Measurements from ENCODE around the gene TTC9. TPM values are rescaled to one million over a fixed set of nuclear protein-coding genes. Genes with fewer than 3 reads are reported as not detected.

The TTC9 gene
- total RNA-seq, 1 experiment from 2014 or later, result 26.2 TPM

DNA sequence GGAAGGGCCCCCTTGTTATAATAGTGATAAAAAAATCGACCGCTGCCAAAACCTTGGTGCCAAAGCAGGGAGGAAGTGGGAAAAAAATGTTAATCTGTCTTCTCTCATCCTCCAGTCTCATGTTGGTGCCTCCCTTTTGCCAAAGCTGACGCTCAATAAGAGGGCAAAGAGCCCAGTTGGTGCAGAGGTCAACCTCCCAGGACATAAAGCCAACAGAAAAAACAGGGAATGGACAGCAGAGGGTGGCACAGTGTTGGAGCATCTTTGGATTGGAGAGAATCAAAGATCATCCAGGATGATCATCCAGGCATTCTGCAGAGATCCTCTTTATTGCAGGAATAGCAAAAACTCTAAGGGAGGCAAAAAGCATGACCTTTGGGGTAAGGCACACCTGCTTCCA lies 9.8 kb upstream of the TTC9 start:
- peaks cover 29% of the 10 kb centered on the region for H3K36me3 Mint-ChIP-seq
- no peak for ATAC-seq
- POLR2A ChIA-PET, result no interaction called here

DNA sequence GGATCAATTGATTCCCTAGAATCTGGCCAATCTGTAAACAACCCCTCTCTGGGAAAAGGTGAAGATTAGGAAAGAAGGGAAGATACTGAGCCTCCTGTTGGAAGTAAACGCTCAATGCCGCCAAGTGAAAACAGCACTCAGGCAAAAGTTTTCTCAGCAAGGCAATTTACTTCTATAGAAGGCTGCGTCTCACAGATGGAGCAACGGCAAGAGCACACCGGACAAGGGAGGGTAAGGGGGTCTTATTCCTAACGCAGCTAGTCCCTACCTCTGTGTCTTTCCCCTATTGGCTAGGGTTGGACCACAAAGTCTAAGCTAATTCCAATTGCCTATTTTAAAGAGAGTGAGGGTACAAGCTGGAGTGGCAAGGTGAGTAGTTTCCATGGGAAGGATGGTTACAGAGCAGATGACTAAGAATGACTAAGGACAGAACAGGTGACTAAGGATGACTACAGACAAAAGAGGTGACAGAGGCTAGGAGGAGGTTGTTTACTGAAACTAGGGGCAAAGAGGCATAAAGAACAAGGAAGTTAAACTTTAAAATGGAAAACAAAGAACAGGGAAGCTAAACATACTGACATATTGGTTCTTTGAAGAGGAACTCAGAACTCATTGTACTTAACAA lies 5.6 kb upstream of the TTC9 start:
- Mint-ChIP-seq H3K4me1 (peaks cover 14% of the 10 kb centered on the region), H3K27me3 (ENCODE audit: low read depth) (no peaks in the 10 kb centered on the region), H3K36me3 (peaks cover 16% of the 10 kb centered on the region), H3K4me3 (no peak overlapping the region), H3K27ac (no peak overlapping the region), H3K9me3 (peaks cover 13% of the 10 kb centered on the region)
- POLR2A ChIA-PET, result interaction anchor here (0.7 kb wide), 2 partner anchors 8 to 31 kb away, joined by 4 to 6 read pairs; no protein-coding TSS in a partner anchor
- DNase-seq (ENCODE audit: low spot score), result no peak
- no peak for ATAC-seq
- CTCF ChIA-PET, result interaction anchor here (0.7 kb wide), 1 partner anchor 16 kb away, joined by 3 read pairs; no protein-coding TSS in a partner anchor
- TF ChIP-seq, protein P1, sequence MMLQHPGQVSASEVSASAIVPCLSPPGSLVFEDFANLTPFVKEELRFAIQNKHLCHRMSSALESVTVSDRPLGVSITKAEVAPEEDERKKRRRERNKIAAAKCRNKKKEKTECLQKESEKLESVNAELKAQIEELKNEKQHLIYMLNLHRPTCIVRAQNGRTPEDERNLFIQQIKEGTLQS (CRISPR knock-in tag; conservative IDR thresholded peaks at IDR 0.05), result no peak
- TF ChIP-seq, protein P2, sequence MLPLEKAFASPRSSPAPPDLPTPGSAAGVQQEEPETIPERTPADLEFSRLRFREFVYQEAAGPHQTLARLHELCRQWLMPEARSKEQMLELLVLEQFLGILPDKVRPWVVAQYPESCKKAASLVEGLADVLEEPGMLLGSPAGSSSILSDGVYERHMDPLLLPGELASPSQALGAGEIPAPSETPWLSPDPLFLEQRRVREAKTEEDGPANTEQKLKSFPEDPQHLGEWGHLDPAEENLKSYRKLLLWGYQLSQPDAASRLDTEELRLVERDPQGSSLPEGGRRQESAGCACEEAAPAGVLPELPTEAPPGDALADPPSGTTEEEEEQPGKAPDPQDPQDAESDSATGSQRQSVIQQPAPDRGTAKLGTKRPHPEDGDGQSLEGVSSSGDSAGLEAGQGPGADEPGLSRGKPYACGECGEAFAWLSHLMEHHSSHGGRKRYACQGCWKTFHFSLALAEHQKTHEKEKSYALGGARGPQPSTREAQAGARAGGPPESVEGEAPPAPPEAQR (CRISPR knock-in tag; IDR thresholded peaks at IDR 0.05), result no peak
- TF ChIP-seq, protein P3, sequence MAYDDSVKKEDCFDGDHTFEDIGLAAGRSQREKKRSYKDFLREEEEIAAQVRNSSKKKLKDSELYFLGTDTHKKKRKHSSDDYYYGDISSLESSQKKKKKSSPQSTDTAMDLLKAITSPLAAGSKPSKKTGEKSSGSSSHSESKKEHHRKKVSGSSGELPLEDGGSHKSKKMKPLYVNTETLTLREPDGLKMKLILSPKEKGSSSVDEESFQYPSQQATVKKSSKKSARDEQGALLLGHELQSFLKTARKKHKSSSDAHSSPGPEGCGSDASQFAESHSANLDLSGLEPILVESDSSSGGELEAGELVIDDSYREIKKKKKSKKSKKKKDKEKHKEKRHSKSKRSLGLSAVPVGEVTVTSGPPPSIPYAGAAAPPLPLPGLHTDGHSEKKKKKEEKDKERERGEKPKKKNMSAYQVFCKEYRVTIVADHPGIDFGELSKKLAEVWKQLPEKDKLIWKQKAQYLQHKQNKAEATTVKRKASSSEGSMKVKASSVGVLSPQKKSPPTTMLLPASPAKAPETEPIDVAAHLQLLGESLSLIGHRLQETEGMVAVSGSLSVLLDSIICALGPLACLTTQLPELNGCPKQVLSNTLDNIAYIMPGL (CRISPR knock-in tag; IDR thresholded peaks at IDR 0.05), result no peak
- TF ChIP-seq, protein P4, sequence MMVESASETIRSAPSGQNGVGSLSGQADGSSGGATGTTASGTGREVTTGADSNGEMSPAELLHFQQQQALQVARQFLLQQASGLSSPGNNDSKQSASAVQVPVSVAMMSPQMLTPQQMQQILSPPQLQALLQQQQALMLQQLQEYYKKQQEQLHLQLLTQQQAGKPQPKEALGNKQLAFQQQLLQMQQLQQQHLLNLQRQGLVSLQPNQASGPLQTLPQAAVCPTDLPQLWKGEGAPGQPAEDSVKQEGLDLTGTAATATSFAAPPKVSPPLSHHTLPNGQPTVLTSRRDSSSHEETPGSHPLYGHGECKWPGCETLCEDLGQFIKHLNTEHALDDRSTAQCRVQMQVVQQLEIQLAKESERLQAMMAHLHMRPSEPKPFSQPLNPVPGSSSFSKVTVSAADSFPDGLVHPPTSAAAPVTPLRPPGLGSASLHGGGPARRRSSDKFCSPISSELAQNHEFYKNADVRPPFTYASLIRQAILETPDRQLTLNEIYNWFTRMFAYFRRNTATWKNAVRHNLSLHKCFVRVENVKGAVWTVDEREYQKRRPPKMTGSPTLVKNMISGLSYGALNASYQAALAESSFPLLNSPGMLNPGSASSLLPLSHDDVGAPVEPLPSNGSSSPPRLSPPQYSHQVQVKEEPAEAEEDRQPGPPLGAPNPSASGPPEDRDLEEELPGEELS (CRISPR knock-in tag; IDR thresholded peaks at IDR 0.05), result no peak
- TF ChIP-seq, protein P5, sequence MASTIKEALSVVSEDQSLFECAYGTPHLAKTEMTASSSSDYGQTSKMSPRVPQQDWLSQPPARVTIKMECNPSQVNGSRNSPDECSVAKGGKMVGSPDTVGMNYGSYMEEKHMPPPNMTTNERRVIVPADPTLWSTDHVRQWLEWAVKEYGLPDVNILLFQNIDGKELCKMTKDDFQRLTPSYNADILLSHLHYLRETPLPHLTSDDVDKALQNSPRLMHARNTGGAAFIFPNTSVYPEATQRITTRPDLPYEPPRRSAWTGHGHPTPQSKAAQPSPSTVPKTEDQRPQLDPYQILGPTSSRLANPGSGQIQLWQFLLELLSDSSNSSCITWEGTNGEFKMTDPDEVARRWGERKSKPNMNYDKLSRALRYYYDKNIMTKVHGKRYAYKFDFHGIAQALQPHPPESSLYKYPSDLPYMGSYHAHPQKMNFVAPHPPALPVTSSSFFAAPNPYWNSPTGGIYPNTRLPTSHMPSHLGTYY (CRISPR knock-in tag; IDR thresholded peaks at IDR 0.05), result no peak
- TF ChIP-seq RELA (CRISPR knock-in tag; IDR thresholded peaks at IDR 0.05; ENCODE audit: borderline replicate concordance), result no peak
- TF ChIP-seq SMAD4 (CRISPR knock-in tag; IDR thresholded peaks at IDR 0.05), result no peak
- TF ChIP-seq, protein P6, sequence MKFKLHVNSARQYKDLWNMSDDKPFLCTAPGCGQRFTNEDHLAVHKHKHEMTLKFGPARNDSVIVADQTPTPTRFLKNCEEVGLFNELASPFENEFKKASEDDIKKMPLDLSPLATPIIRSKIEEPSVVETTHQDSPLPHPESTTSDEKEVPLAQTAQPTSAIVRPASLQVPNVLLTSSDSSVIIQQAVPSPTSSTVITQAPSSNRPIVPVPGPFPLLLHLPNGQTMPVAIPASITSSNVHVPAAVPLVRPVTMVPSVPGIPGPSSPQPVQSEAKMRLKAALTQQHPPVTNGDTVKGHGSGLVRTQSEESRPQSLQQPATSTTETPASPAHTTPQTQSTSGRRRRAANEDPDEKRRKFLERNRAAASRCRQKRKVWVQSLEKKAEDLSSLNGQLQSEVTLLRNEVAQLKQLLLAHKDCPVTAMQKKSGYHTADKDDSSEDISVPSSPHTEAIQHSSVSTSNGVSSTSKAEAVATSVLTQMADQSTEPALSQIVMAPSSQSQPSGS (CRISPR knock-in tag; IDR thresholded peaks at IDR 0.05; ENCODE audit: borderline replicate concordance, low read depth), result no peak
- TF ChIP-seq, protein P7, sequence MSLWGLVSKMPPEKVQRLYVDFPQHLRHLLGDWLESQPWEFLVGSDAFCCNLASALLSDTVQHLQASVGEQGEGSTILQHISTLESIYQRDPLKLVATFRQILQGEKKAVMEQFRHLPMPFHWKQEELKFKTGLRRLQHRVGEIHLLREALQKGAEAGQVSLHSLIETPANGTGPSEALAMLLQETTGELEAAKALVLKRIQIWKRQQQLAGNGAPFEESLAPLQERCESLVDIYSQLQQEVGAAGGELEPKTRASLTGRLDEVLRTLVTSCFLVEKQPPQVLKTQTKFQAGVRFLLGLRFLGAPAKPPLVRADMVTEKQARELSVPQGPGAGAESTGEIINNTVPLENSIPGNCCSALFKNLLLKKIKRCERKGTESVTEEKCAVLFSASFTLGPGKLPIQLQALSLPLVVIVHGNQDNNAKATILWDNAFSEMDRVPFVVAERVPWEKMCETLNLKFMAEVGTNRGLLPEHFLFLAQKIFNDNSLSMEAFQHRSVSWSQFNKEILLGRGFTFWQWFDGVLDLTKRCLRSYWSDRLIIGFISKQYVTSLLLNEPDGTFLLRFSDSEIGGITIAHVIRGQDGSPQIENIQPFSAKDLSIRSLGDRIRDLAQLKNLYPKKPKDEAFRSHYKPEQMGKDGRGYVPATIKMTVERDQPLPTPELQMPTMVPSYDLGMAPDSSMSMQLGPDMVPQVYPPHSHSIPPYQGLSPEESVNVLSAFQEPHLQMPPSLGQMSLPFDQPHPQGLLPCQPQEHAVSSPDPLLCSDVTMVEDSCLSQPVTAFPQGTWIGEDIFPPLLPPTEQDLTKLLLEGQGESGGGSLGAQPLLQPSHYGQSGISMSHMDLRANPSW (CRISPR knock-in tag; conservative IDR thresholded peaks at IDR 0.05; ENCODE audit: low read depth), result no peak
- TF ChIP-seq HMGA2 (CRISPR knock-in tag; IDR thresholded peaks at IDR 0.05), result no peak
- TF ChIP-seq, protein P8, sequence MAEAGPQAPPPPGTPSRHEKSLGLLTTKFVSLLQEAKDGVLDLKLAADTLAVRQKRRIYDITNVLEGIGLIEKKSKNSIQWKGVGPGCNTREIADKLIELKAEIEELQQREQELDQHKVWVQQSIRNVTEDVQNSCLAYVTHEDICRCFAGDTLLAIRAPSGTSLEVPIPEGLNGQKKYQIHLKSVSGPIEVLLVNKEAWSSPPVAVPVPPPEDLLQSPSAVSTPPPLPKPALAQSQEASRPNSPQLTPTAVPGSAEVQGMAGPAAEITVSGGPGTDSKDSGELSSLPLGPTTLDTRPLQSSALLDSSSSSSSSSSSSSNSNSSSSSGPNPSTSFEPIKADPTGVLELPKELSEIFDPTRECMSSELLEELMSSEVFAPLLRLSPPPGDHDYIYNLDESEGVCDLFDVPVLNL (CRISPR knock-in tag; IDR thresholded peaks at IDR 0.05; ENCODE audit: borderline replicate concordance, low read depth), result no peak
- no peak for TF ChIP-seq MYBL2 (CRISPR knock-in tag; IDR thresholded peaks at IDR 0.05)
- no peak for TF ChIP-seq ZNF396 (CRISPR knock-in tag; IDR thresholded peaks at IDR 0.05; ENCODE audit: borderline replicate concordance)
- TF ChIP-seq ZNF263 (CRISPR knock-in tag; IDR thresholded peaks at IDR 0.05; ENCODE audit: low read depth), result no peak
- TF ChIP-seq ETV6 (CRISPR knock-in tag; IDR thresholded peaks at IDR 0.05), result no peak
- no peak for TF ChIP-seq ZNF232 (CRISPR knock-in tag; IDR thresholded peaks at IDR 0.05)
- TF ChIP-seq TEAD1 (CRISPR knock-in tag; IDR thresholded peaks at IDR 0.05), result no peak
- TF ChIP-seq, protein P9, sequence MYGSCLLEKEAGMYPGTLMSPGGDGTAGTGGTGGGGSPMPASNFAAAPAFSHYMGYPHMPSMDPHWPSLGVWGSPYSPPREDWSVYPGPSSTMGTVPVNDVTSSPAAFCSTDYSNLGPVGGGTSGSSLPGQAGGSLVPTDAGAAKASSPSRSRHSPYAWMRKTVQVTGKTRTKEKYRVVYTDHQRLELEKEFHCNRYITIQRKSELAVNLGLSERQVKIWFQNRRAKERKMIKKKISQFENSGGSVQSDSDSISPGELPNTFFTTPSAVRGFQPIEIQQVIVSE (CRISPR knock-in tag; IDR thresholded peaks at IDR 0.05; ENCODE audit: borderline replicate concordance), result no peak

More for the DNA sequence above, 9.8 kb upstream of the TTC9 start:
- Mint-ChIP-seq H3K27me3 (ENCODE audit: low read depth) (no peaks in the 10 kb centered on the region), H3K4me1 (no peaks in the 10 kb centered on the region), H3K4me3 (no peak overlapping the region), H3K27ac (no peak overlapping the region), H3K9me3 (peaks cover 26% of the 10 kb centered on the region)
- no peak for DNase-seq (ENCODE audit: low spot score)
- TF ChIP-seq, protein P10, sequence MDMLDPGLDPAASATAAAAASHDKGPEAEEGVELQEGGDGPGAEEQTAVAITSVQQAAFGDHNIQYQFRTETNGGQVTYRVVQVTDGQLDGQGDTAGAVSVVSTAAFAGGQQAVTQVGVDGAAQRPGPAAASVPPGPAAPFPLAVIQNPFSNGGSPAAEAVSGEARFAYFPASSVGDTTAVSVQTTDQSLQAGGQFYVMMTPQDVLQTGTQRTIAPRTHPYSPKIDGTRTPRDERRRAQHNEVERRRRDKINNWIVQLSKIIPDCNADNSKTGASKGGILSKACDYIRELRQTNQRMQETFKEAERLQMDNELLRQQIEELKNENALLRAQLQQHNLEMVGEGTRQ (CRISPR knock-in tag; IDR thresholded peaks at IDR 0.05), result no peak
- CTCF ChIA-PET, result no interaction called here

Data from WTC11 (cell line).